Stomach (tissue), 9 donors: ENCODE data around the gene ERCC6L2. TPM values are rescaled to one million over a fixed set of nuclear protein-coding genes. Genes with fewer than 3 reads are reported as not detected.

Source experiments
- DNase-seq, 2 donors: peaks; one replicate each; pipeline versions ENCODE4 v3.0.0 to v3.0.0-alpha.2; 2013 to 2019
- H3K27ac ChIP-seq, 5 donors: fragments of 200-600 bp in 4 of 5; sonication (generic) in 4 of 5; one replicate each; pipeline ENCODE4 v1.5.1; 2013 to 2019; ENCODE audit warnings: mild to moderate bottlenecking in 1 of 5, moderate library complexity in 1 of 5
- H3K27me3 ChIP-seq, 3 donors: fragments of 200-600 bp; sonication (generic); one replicate each; pipeline ENCODE4 v1.5.1; 2017 to 2019; ENCODE audit warnings: mixed run types in 1 of 3
- H3K36me3 ChIP-seq, 4 donors: fragments of 200-600 bp; sonication (generic); 1 replicate in 3 of 4; 2 replicates in 1 of 4; pipeline ENCODE4 v1.5.1; 2016 to 2019
- H3K4me1 ChIP-seq, 4 donors: fragments of 200-600 bp; sonication (generic); one replicate each; pipeline ENCODE4 v1.5.1; 2016 to 2019
- H3K4me3 ChIP-seq, 4 donors: fragments of 200-600 bp; sonication (generic) in 3 of 4; one replicate each; pipeline ENCODE4 v1.5.1; 2016 to 2019; ENCODE audit warnings: mild to moderate bottlenecking in 1 of 4
- H3K9me3 ChIP-seq, 4 donors: fragments of 200-600 bp; sonication (generic); one replicate each; pipeline ENCODE4 v1.5.1; 2016 to 2019
- CTCF ChIP-seq, 7 experiments: fragments of 450-650 bp in 4 of 7; fragments of 200-600 bp in 3 of 7; sonication (generic) in 3 of 7; IDR thresholded peaks; one replicate each; pipeline ENCODE4 v1.5.1; 2016 to 2019; ENCODE audit warnings: antibody characterized with exemption in 7 of 7, control low read depth in 2 of 7, mild to moderate bottlenecking in 1 of 7
- EP300 ChIP-seq: sonication (generic); formaldehyde crosslinking; IDR thresholded peaks from one replicate; pipeline ENCODE4 v1.6.1; 2017; ENCODE audit warnings: antibody characterized with exemption
- POLR2A ChIP-seq, 4 donors: fragments of 450-650 bp; IDR thresholded peaks; one replicate each; pipeline ENCODE4 v1.6.1; 2016; ENCODE audit warnings: antibody characterized with exemption in 4 of 4, control low read depth in 2 of 4, mild to moderate bottlenecking in 1 of 4, moderate library complexity in 1 of 4
- POLR2AphosphoS5 ChIP-seq, 3 donors: sonication (generic); formaldehyde crosslinking; IDR thresholded peaks; one replicate each; pipeline ENCODE4 v1.6.1; 2016; ENCODE audit warnings: antibody characterized with exemption in 3 of 3
- WGBS, 5 donors: extraction: QIAGEN DNeasy Blood & Tissue Kit in 3 of 5; methylation state at CpG; one replicate each; pipeline versions ENCODE4 v1.1.5 to v1.1.7; 2013 to 2018; 5-methylcytosine and 5-hydroxymethylcytosine counted together
- intact Hi-C: fragments of 100-400 bp; cut with DNase I; formaldehyde crosslinking; loops from one replicate; pipeline ENCODE4 v1.15.1; 2023; ENCODE audit warnings: low total_unique reads
- polyA plus RNA-seq, 3 donors: library from polyadenylated mRNA; stranded (reverse); fragments of 200-250 nt; gene quantifications; one replicate each; pipeline ENCODE4 v1.2.3, GENCODE V29; 2013
- small RNA-seq, 4 donors: library from RNA; depleted of rRNA; stranded (forward); fragments of <200 nt; gene quantifications; one replicate each; pipeline ENCODE3, GENCODE V24; 2016
- total RNA-seq, 5 donors: library from RNA; depleted of rRNA; stranded (reverse); fragments of >200 nt; gene quantifications; one replicate each; pipeline versions ENCODE4 v1.1.0 to v1.2.3, GENCODE V29; 2014 to 2016
- donor health status: healthy with polysubstance abuse.
- donor health status: Bipolar disorder and iron deficiency.
- donor health status: healthy.

Gene ERCC6L2
- total and polyA plus RNA-seq, 8 donors = 3.9 to 218 (median 34.1) TPM

GRCh38 chr9:96009223-96009602, 133.7 kb downstream of the ERCC6L2 start:
- intact Hi-C loops = no loop called here
- H3K36me3 ChIP-seq = peaks cover 0 to 75% (median 54%) of the 10 kb centered on the region in 4 donors
- no peaks in the 10 kb centered on the region for H3K27me3 ChIP-seq
- DNase-seq = no peak
- TF ChIP-seq POLR2A (IDR thresholded peaks at IDR 0.05) (no peak), POLR2AphosphoS5 (IDR thresholded peaks at IDR 0.05) (no peak), EP300 (no peak), CTCF (IDR thresholded peaks at IDR 0.05) (no peak)
- peaks cover 15 to 25% (median 22%) of the 10 kb centered on the region in 4 donors for H3K4me1 ChIP-seq
- H3K4me3 ChIP-seq = no peak overlapping the region
- H3K9me3 ChIP-seq = no peaks in the 10 kb centered on the region
- peak overlapping the region in 3 of 5 donors; percentile 48 to 52 (median 49) for H3K27ac ChIP-seq
- 87 to 96% (median 91%) methylated on average over 2 of the region's 2 CpGs for WGBS, 5 donors

GRCh38 chr9:96009690-96010472, 134.4 kb downstream of the ERCC6L2 start:
- Histone ChIP-seq H3K4me3 (no peak overlapping the region), H3K36me3 (peaks cover 0 to 71% (median 49%) of the 10 kb centered on the region in 4 donors), H3K27me3 (no peaks in the 10 kb centered on the region), H3K4me1 (peaks cover 15 to 25% (median 22%) of the 10 kb centered on the region in 4 donors), H3K27ac (peak overlapping the region in 4 of 5 donors; percentile 22 to 52 (median 48)), H3K9me3 (no peaks in the 10 kb centered on the region)
- peak in 1 of 2 donors; percentile 53 for DNase-seq
- TF ChIP-seq POLR2AphosphoS5 (IDR thresholded peaks at IDR 0.05) (peak in 1 of 3 donors; percentile 6), POLR2A (IDR thresholded peaks at IDR 0.05) (no peak)
- WGBS, 5 donors = 46 to 50% (median 48%) methylated on average over 4 of the region's 4 CpGs
- intact Hi-C loops = no loop called here

GRCh38 chr9:96014078-96014477, 138.6 kb downstream of the ERCC6L2 start:
- H3K4me1 ChIP-seq = peaks cover 10 to 16% (median 15%) of the 10 kb centered on the region in 4 donors
- H3K9me3 ChIP-seq = no peaks in the 10 kb centered on the region
- no peaks in the 10 kb centered on the region for H3K27me3 ChIP-seq
- DNase-seq = no peak
- 82 to 90% (median 85%) methylated on average over 6 of the region's 6 CpGs for WGBS, 5 donors
- H3K36me3 ChIP-seq = peaks cover 0 to 37% (median 27%) of the 10 kb centered on the region in 4 donors
- no peak overlapping the region for H3K27ac ChIP-seq
- no peak for TF ChIP-seq CTCF (IDR thresholded peaks at IDR 0.05)
- TF ChIP-seq POLR2AphosphoS5 (IDR thresholded peaks at IDR 0.05) = no peak
- TF ChIP-seq POLR2A (IDR thresholded peaks at IDR 0.05) = no peak
- TF ChIP-seq EP300 = no peak
- H3K4me3 ChIP-seq = no peak overlapping the region
- intact Hi-C loops = no loop called here

- TF ChIP-seq POLR2A (IDR thresholded peaks at IDR 0.05) (no peak), CTCF (IDR thresholded peaks at IDR 0.05) (no peak), EP300 (no peak), POLR2AphosphoS5 (IDR thresholded peaks at IDR 0.05) (no peak)
- H3K4me3 ChIP-seq = no peak overlapping the region
- 78 to 86% (median 83%) methylated on average over 3 of the region's 3 CpGs for whole genome bisulfite sequencing, 5 donors
- peaks cover 0 to 14% (median under 1%) of the 10 kb centered on the region in 3 donors for H3K27me3 ChIP-seq
- H3K36me3 ChIP-seq = peaks cover 0 to 28% (median 23%) of the 10 kb centered on the region in 4 donors
- intact Hi-C loops = no loop called here
- no peak for DNase-seq
- peak overlapping the region in 2 of 5 donors; percentile 8 to 44 for H3K27ac ChIP-seq
- H3K4me1 ChIP-seq = peaks cover 8 to 14% (median 11%) of the 10 kb centered on the region in 4 donors
- no peaks in the 10 kb centered on the region for H3K9me3 ChIP-seq
Measured at GRCh38 chr9:96015876-96016686, 140.6 kb downstream of the ERCC6L2 start.

Small RNA genes lying within 50 kb of the gene (small RNA-seq; reads per million reads assigned to genes)
- gene RNA5SP289 = 0 reads per million in 4 donors
- 0 to 0.15 (median 0.04) reads per million in 4 donors for gene RNU2-46P
